Activated B cell treated with CpG ODN at 0.5 μM for 24 hours (primary cell): ENCODE results near the gene IZUMO1. TPM values are rescaled to one million over a fixed set of nuclear protein-coding genes. Genes with fewer than 3 reads are reported as not detected.

Source experiments
- ATAC-seq: fragments of 200-7000 bp; cut with Tn5 transposase; one replicate; pipeline ENCODE4 v1.10.0; 2021; ENCODE audit warnings: low read depth, mild to moderate bottlenecking, moderate library complexity
- CTCF ChIA-PET: fragments of 350-600 bp; sonication (Branson Sonifier 250); formaldehyde crosslinking; loops from one replicate; lab custom pipeline; 2021; ENCODE audit warnings: antibody characterized with exemption; lab: Charles Lee
- POLR2A ChIA-PET: fragments of 350-600 bp; sonication (Branson Sonifier 250); formaldehyde crosslinking; loops from one replicate; lab custom pipeline; 2021; ENCODE audit warnings: antibody characterized with exemption; lab: Charles Lee
- DNase-seq: peaks from one replicate; pipeline ENCODE4 v3.0.0; 2022
- H3K27ac Mint-ChIP-seq: one replicate; pipeline ENCODE4 v1.8.0; 2020; ENCODE audit warnings: mixed read lengths
- H3K27me3 Mint-ChIP-seq: one replicate; pipeline ENCODE4 v1.8.0; 2021; ENCODE audit warnings: mixed read lengths
- H3K36me3 Mint-ChIP-seq: one replicate; pipeline ENCODE4 v1.8.0; 2021; ENCODE audit warnings: low read depth, mixed read lengths
- H3K4me1 Mint-ChIP-seq: one replicate; pipeline ENCODE4 v1.8.0; 2021; ENCODE audit warnings: mixed read lengths
- H3K4me3 Mint-ChIP-seq: one replicate; pipeline ENCODE4 v1.8.0; 2020; ENCODE audit warnings: mild to moderate bottlenecking, mixed read lengths
- H3K9me3 Mint-ChIP-seq: one replicate; pipeline ENCODE4 v1.8.0; 2020; ENCODE audit warnings: mixed read lengths
- intact Hi-C: fragments of 100-400 bp; cut with micrococcal nuclease; formaldehyde crosslinking; loops from one replicate; pipeline ENCODE4 v1.15.1; 2024
- total RNA-seq: library from RNA; stranded (reverse); gene quantifications from 2 replicates; pipeline ENCODE4 v1.2.3, GENCODE V29; 2022
- TF ChIP-seq, protein P1 (sequence below): fragments of 200-600 bp; IDR thresholded peaks from one replicate; pipeline ENCODE4 v1.8.0; 2022; ENCODE audit warnings: antibody characterized with exemption, mild to moderate bottlenecking

IZUMO1 gene
- total RNA-seq, 1 donor from 2014 or later, result not detected

- DNase-seq, result no peak
- ATAC-seq, result no peak
- intact Hi-C loops, result no loop called here
- Mint-ChIP-seq H3K4me1 (peaks cover 20% of the 10 kb centered on the region), H3K27ac (no peak overlapping the region), H3K4me3 (no peak overlapping the region), H3K27me3 (peaks cover 21% of the 10 kb centered on the region), H3K36me3 (no peaks in the 10 kb centered on the region), H3K9me3 (peaks cover 2% of the 10 kb centered on the region)
- CTCF ChIA-PET, result no interaction called here
- TF ChIP-seq, protein P1, sequence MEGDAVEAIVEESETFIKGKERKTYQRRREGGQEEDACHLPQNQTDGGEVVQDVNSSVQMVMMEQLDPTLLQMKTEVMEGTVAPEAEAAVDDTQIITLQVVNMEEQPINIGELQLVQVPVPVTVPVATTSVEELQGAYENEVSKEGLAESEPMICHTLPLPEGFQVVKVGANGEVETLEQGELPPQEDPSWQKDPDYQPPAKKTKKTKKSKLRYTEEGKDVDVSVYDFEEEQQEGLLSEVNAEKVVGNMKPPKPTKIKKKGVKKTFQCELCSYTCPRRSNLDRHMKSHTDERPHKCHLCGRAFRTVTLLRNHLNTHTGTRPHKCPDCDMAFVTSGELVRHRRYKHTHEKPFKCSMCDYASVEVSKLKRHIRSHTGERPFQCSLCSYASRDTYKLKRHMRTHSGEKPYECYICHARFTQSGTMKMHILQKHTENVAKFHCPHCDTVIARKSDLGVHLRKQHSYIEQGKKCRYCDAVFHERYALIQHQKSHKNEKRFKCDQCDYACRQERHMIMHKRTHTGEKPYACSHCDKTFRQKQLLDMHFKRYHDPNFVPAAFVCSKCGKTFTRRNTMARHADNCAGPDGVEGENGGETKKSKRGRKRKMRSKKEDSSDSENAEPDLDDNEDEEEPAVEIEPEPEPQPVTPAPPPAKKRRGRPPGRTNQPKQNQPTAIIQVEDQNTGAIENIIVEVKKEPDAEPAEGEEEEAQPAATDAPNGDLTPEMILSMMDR, result no peak
- POLR2A ChIA-PET, result interaction anchor here (0.5 kb wide), 1 partner anchor 10 kb away, joined by 3 read pairs; no protein-coding TSS in a partner anchor
Observed at GRCh38 chr19:48741129-48741999, 5.3 kb downstream of the IZUMO1 start.

DNA sequence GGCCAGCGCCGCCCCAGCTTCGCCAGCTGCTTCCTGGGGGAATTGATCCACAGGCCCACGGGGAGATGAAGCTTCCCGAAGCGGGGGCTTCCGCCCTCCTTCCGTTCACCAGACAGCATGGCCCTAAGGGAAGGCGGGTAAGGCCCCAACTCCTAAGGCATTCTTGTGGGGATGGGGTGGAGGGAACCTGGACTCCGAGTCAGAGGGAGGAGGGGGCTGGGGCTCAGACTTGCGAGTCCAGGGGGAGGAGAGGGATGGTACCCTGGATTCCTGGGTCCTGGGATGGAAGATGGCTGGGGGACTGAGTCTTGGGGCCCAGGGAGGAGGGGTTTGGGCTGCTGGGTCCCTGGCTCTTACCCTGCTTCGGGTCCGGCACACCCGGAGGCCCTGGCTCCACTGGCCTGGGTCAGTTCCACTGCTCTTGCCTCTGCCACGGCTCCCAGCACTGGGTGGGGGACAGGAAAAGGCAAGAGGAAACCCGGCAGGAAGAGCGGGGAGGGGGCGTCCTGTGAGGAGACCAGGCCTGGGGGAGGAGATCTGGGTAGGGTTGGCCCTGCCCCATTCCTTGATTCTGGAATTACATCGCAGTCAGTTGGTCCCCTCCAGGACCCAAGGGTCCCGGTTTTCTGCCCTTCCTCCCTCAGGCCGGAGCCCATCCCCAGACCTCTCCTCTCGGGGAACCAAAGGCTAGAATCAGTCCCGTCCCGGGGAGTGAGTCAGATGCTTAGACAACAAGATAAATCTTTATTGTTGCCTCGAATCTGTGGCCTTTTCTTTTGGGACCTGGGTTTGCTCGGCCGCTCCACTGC, 6.3 kb downstream of the IZUMO1 start, which contains the start of gene RASIP1:
TSS of gene RASIP1 (minus strand) at position 447 of the 809 bp plus-strand sequence. CDS start at position 119, 328 bp downstream.
- peaks cover under 1% of the 10 kb centered on the region for H3K9me3 Mint-ChIP-seq
- H3K27me3 Mint-ChIP-seq, result peaks cover 12% of the 10 kb centered on the region
- ChIA-PET POLR2A (interaction anchor here (1.1 to 1.5 kb wide), 2 partner anchors 15 to 26 kb away, joined by 4 read pairs; no protein-coding TSS in a partner anchor), CTCF (no interaction called here)
- H3K36me3 Mint-ChIP-seq, result no peaks in the 10 kb centered on the region
- TF ChIP-seq, protein P1, result no peak
- no peak for ATAC-seq
- no peak for DNase-seq
- peaks cover 20% of the 10 kb centered on the region for H3K4me1 Mint-ChIP-seq
- no peak within 1 kb of the TSS for H3K27ac Mint-ChIP-seq
- intact Hi-C loops, result no loop called here
- H3K4me3 Mint-ChIP-seq, result peak within 1 kb of the TSS; percentile 44

DNA sequence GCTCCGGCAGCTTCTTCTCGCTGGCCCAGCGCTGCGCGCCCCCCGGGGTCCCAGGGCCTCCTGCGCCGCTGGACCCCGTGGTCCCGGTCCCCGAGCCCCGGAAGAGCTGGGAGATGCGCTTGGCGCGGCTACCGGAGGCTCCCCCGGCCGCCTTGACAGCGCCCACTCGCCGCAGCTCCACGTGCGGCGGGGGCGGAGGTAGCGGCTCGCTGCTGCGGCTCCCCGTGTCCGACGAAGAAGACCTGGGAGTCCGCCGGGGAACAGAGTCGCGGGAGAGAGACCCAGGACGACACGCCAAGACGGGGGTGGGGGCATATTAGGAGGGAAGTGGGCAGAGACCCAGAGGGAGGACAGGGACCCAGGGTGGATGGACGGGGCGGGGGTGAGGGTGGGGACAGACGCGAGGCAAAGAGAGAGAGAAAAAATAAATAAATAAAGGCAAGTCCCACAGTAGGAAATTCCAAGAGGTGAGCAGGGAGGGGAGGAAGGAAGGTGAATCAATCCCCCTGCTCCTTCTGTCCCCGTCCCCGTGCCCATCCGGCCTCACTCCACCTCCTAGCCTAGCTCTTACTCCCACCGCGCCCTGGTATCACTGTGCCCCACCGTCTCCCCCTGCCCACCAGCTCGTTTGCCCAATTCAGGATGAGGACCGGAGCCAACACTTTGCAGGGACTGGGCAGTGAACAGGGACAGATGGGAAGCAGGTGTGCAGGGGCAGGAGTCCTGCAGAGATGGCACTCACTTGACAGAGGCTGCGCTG, 7.1 kb downstream of the IZUMO1 start:
- ChIA-PET CTCF (interaction anchor here (0.8 to 1.4 kb wide), 4 partner anchors 8 to 94 kb away, joined by 3 to 13 read pairs (median 4); partner anchors contain the start of gene CA11), POLR2A (interaction anchor here (0.5 to 2.1 kb wide), 8 partner anchors 15 to 710 kb away, joined by 3 to 8 read pairs (median 4); partner anchors contain the start of genes DBP, RPL18 and SPHK2)
- H3K36me3 Mint-ChIP-seq, result no peaks in the 10 kb centered on the region

More for the DNA sequence above, 7.1 kb downstream of the IZUMO1 start:
- intact Hi-C loops, result loop anchor here (1.0 to 2.0 kb wide), 3 partner anchors 64 to 101 kb away; partner anchors contain the start of gene CA11
- DNase-seq, result no peak
- Mint-ChIP-seq H3K27ac (no peak overlapping the region), H3K9me3 (no peaks in the 10 kb centered on the region), H3K27me3 (peaks cover 12% of the 10 kb centered on the region), H3K4me3 (peak overlapping the region; percentile 44), H3K4me1 (peaks cover 20% of the 10 kb centered on the region)
- TF ChIP-seq, protein P1, result no peak
- ATAC-seq, result no peak
